IPS-20b (cell line): Measurements from ENCODE around the gene ANKZF1.

ENCODE experiments used
- H3K27ac ChIP-seq: one replicate; pipeline ENCODE4 v1.5.1; 2013; ENCODE audit warnings: low read length
- H3K27me3 ChIP-seq: 2 replicates; pipeline ENCODE4 v1.6.1; 2013; ENCODE audit warnings: mild to moderate bottlenecking, low read length, inconsistent platforms; ENCODE audit not compliant: insufficient read depth
- H3K36me3 ChIP-seq: 2 replicates; pipeline ENCODE4 v1.6.1; 2013; ENCODE audit warnings: low read depth, mild to moderate bottlenecking, inconsistent platforms, low read length, moderate library complexity; ENCODE audit not compliant: insufficient read depth
- H3K4me1 ChIP-seq: 2 replicates; pipeline ENCODE4 v1.6.1; 2013; ENCODE audit warnings: mild to moderate bottlenecking, control low read depth, inconsistent platforms, low read length, moderate library complexity; ENCODE audit not compliant: insufficient read depth
- H3K4me3 ChIP-seq: 2 replicates; pipeline ENCODE4 v1.5.1; 2013; ENCODE audit warnings: mild to moderate bottlenecking, low read length, inconsistent platforms
- H3K9ac ChIP-seq: 2 replicates; pipeline ENCODE4 v1.6.1; 2013; ENCODE audit warnings: low read depth, mild to moderate bottlenecking, inconsistent platforms, low read length, moderate library complexity
- H3K9me3 ChIP-seq: 2 replicates; pipeline ENCODE4 v1.6.1; 2013; ENCODE audit warnings: mild to moderate bottlenecking, low read depth, low read length, inconsistent platforms; ENCODE audit not compliant: insufficient read depth

The ANKZF1 gene, protein sequence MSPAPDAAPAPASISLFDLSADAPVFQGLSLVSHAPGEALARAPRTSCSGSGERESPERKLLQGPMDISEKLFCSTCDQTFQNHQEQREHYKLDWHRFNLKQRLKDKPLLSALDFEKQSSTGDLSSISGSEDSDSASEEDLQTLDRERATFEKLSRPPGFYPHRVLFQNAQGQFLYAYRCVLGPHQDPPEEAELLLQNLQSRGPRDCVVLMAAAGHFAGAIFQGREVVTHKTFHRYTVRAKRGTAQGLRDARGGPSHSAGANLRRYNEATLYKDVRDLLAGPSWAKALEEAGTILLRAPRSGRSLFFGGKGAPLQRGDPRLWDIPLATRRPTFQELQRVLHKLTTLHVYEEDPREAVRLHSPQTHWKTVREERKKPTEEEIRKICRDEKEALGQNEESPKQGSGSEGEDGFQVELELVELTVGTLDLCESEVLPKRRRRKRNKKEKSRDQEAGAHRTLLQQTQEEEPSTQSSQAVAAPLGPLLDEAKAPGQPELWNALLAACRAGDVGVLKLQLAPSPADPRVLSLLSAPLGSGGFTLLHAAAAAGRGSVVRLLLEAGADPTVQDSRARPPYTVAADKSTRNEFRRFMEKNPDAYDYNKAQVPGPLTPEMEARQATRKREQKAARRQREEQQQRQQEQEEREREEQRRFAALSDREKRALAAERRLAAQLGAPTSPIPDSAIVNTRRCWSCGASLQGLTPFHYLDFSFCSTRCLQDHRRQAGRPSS

DNA sequence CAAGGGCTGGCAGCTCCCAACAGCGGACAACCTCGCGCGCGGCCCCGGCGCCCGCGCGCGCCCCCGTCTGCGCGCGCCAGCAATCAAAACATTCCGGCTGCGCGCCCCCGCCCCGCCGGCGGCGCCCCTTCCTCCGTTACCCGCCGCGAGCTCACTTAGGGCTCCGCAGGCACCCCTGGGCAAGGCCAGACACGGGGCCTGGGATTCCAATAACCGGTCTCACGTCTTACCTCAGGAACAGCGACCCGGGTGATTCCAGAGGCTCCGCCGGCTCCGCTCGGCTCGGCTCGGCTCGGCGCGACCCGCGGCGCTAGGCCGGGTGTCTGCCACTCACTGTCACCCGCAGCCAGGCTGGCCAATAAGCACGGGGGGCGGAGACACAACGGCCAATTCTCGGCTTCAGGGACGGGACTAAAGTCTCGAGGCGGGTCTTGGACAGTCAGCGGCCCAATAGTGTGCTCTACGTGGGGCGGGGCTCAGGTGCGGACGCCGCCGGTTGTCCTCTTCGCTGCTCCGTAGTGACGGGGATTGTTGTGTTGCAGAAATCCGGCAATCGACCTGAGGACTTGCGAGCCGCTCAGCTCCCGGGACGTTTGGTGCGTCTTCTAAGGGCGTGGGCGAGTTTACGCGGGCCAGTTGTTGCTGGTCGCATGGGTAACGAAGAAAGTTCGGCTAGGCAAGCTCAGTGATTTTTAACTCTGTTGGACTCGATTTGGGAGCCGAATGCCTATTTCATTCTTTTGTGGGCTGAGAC is at the start of gene ANKZF1, which contains the start of gene ATG9A:
ANKZF1 (plus strand) TSS at position 502 of the 754 bp plus-strand sequence. CDS start 452 bp downstream, outside the sequence.
ATG9A (minus strand) TSS at position 332 of the 754 bp plus-strand sequence. CDS start 1,612 bp downstream, outside the sequence.
- peaks cover 44% of the 10 kb centered on the region for H3K36me3 ChIP-seq
- peak within 1 kb of the TSS; percentile 97 for H3K4me3 ChIP-seq
- H3K27ac ChIP-seq, result peak within 1 kb of the TSS; percentile 74
- peak within 1 kb of the TSS; percentile 91 for H3K9ac ChIP-seq
- H3K4me1 ChIP-seq, result peaks cover 6% of the 10 kb centered on the region; the same call in 1 of the 2 replicates
- no peaks in the 10 kb centered on the region for H3K9me3 ChIP-seq
- H3K27me3 ChIP-seq, result no peaks in the 10 kb centered on the region

- H3K4me3 ChIP-seq, result no peak overlapping the region
- H3K27ac ChIP-seq, result no peak overlapping the region
- H3K9me3 ChIP-seq, result no peaks in the 10 kb centered on the region
- peaks cover 50% of the 10 kb centered on the region for H3K36me3 ChIP-seq
- no peaks in the 10 kb centered on the region for H3K27me3 ChIP-seq
- H3K9ac ChIP-seq, result no peak overlapping the region
- peaks cover 7% of the 10 kb centered on the region; the same call in 1 of the 2 replicates for H3K4me1 ChIP-seq
Observed at GRCh38 chr2:219180961-219181360, 48.6 kb upstream of the ANKZF1 start.

GRCh38 chr2:219181531-219181930 is 48.1 kb upstream of the ANKZF1 start:
- H3K4me1 ChIP-seq, result peaks cover 7% of the 10 kb centered on the region; the same call in 1 of the 2 replicates
- peaks cover 50% of the 10 kb centered on the region for H3K36me3 ChIP-seq

DNA sequence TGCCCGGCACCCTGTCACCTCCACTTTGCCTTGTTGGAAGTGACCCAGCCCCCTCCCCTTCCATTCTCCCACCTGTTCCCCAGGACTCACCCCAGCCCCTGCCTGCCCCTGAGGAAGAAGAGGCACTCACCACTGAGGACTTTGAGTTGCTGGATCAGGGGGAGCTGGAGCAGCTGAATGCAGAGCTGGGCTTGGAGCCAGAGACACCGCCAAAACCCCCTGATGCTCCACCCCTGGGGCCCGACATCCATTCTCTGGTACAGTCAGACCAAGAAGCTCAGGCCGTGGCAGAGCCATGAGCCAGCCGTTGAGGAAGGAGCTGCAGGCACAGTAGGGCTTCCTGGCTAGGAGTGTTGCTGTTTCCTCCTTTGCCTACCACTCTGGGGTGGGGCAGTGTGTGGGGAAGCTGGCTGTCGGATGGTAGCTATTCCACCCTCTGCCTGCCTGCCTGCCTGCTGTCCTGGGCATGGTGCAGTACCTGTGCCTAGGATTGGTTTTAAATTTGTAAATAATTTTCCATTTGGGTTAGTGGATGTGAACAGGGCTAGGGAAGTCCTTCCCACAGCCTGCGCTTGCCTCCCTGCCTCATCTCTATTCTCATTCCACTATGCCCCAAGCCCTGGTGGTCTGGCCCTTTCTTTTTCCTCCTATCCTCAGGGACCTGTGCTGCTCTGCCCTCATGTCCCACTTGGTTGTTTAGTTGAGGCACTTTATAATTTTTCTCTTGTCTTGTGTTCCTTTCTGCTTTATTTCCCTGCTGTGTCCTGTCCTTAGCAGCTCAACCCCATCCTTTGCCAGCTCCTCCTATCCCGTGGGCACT is 47.1 kb upstream of the ANKZF1 start:
- Histone ChIP-seq H3K9me3 (no peaks in the 10 kb centered on the region), H3K36me3 (peaks cover 50% of the 10 kb centered on the region), H3K9ac (no peak overlapping the region), H3K4me3 (no peak overlapping the region), H3K4me1 (peaks cover 7% of the 10 kb centered on the region; the same call in 1 of the 2 replicates), H3K27ac (no peak overlapping the region), H3K27me3 (no peaks in the 10 kb centered on the region)

More at GRCh38 chr2:219181531-219181930, 48.1 kb upstream of the ANKZF1 start:
- Histone ChIP-seq H3K9ac (no peak overlapping the region), H3K4me3 (no peak overlapping the region), H3K27me3 (no peaks in the 10 kb centered on the region), H3K27ac (no peak overlapping the region), H3K9me3 (no peaks in the 10 kb centered on the region)

DNA sequence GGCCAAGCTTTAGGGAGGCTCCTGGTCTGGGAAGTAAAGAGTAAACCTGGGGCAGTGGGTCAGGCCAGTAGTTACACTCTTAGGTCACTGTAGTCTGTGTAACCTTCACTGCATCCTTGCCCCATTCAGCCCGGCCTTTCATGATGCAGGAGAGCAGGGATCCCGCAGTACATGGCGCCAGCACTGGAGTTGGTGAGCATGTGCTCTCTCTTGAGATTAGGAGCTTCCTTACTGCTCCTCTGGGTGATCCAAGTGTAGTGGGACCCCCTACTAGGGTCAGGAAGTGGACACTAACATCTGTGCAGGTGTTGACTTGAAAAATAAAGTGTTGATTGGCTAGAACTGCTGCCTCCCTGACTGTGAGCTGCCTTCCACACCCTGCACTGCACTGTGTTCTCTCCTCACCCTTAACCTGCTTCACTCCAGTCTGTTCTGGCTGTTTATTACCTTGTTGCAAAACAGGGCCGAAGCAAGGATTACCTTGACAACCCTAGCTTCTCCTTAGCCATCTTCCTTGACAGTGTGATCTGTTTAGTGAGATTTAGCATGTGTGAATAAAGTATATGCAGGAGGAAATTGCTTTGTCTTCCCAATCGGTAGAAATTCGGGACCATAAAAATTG is 46.3 kb upstream of the ANKZF1 start:
- Histone ChIP-seq H3K9me3 (no peaks in the 10 kb centered on the region), H3K4me1 (peaks cover 7% of the 10 kb centered on the region; the same call in 1 of the 2 replicates), H3K9ac (no peak overlapping the region), H3K27me3 (no peaks in the 10 kb centered on the region), H3K27ac (no peak overlapping the region), H3K36me3 (peaks cover 50% of the 10 kb centered on the region), H3K4me3 (no peak overlapping the region)

DNA sequence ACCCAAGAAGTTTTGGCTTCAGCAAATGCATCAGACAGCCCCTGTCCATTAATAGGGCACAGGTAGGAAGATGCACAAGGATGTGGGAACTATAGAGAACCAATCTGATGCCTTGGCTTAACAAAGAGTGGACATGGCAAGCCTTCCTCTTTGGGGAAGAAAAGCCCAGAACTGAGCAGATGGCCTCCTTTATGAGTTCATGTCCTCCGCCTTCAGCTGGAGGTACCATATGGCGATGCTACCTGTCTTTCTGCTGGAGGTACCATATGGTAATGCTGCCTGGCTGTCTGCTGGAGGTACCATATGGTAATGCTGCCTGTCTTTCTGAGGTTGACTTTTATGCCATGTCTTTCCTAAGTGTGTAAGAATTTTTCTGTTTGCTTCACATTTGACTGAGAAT is 45.5 kb upstream of the ANKZF1 start:
- Histone ChIP-seq H3K4me3 (no peak overlapping the region), H3K9me3 (no peaks in the 10 kb centered on the region), H3K27me3 (no peaks in the 10 kb centered on the region), H3K27ac (no peak overlapping the region), H3K36me3 (peaks cover 50% of the 10 kb centered on the region), H3K4me1 (peaks cover 2% of the 10 kb centered on the region; the same call in 1 of the 2 replicates), H3K9ac (no peak overlapping the region)

- H3K27me3 ChIP-seq, result no peaks in the 10 kb centered on the region
- H3K9ac ChIP-seq, result no peak overlapping the region
- H3K9me3 ChIP-seq, result no peaks in the 10 kb centered on the region
- no peak overlapping the region for H3K27ac ChIP-seq
- peaks cover 25% of the 10 kb centered on the region for H3K36me3 ChIP-seq
- H3K4me1 ChIP-seq, result no peaks in the 10 kb centered on the region
- no peak overlapping the region for H3K4me3 ChIP-seq
Observed at GRCh38 chr2:219186754-219187456, 42.7 kb upstream of the ANKZF1 start.

DNA sequence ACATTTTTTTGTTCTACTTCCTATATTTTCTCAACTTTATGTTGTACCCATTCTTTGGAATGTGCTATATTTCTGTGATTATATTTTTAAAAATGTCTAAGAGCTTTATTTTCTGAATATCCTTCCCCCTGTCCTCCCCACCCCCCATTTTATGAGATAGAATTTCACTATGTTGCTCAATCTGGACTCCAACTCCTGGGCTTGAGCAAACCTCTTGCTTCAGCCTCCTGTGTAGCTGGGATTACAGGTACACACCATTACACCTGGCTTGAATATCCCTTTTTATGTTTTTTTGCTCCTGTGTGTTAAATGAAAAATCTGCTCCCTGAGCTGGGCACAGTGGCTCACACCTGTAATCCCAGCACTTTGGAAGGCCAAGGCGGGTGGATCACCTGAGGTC is 32.2 kb upstream of the ANKZF1 start:
- no peak overlapping the region for H3K27ac ChIP-seq
- H3K4me1 ChIP-seq, result no peaks in the 10 kb centered on the region
- H3K36me3 ChIP-seq, result no peaks in the 10 kb centered on the region
- H3K27me3 ChIP-seq, result no peaks in the 10 kb centered on the region
- H3K9ac ChIP-seq, result no peak overlapping the region
- H3K9me3 ChIP-seq, result no peaks in the 10 kb centered on the region
- no peak overlapping the region for H3K4me3 ChIP-seq

DNA sequence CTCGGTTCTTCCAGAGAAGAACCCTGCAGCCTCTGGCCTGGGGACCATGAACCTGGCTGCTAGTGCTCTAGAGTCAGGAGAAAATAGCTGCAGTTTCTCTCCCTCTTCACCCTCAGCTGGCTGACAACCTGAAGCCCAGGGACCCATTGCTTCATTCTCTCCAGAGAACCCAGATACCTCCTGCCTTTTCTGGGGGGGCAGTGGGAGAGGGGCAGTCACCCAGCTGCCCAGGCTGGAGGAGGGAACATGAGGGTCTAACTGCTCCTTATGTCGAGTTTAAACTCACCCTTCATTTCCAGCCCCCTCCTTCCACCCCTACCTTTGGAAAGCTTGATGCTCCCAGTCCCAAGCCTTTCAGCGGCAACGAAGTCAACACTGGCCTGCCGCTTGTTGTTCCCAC is 30.6 kb upstream of the ANKZF1 start:
- no peaks in the 10 kb centered on the region for H3K4me1 ChIP-seq
- no peaks in the 10 kb centered on the region for H3K36me3 ChIP-seq
- no peaks in the 10 kb centered on the region for H3K9me3 ChIP-seq
- no peak overlapping the region for H3K4me3 ChIP-seq
- no peak overlapping the region for H3K27ac ChIP-seq
- no peak overlapping the region for H3K9ac ChIP-seq
- H3K27me3 ChIP-seq, result no peaks in the 10 kb centered on the region

DNA sequence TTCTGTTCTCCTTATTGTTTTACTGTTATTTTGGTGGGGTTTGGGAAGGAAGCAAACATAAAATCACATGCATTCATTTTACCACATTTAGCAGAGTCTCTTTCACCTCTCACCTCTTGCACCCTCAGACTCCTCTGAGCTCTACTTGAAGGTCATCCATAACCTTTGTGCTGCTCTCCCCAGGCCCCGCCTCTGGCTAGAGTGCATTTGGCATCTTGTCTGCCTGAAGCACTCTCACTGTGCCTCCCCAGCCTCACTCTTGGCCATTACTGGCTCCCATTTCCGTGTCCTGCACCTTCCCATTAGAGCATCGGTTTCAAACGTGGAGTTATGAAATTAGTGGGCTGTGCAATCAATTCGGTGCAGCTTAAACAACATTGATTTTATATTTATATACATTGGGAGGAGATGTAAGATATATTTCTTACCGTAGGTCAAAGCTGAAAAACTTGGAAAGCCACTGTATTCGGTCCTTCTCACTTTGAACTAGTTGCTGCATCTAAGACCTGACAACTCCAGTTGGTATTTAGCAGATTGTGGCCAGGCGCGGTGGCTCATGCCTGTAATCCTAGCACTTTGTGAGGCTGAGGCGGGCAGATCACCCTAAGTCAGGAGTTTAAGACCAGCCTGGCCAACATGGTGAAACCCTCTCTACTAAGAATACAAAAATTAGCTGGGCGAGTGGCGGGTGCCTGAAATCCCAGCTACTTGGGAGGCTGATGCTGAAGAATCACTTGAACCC is 30.0 kb upstream of the ANKZF1 start:
- no peak overlapping the region for H3K27ac ChIP-seq
- no peaks in the 10 kb centered on the region for H3K36me3 ChIP-seq
- no peaks in the 10 kb centered on the region for H3K4me1 ChIP-seq
- no peak overlapping the region for H3K9ac ChIP-seq
- H3K27me3 ChIP-seq, result no peaks in the 10 kb centered on the region
- no peaks in the 10 kb centered on the region for H3K9me3 ChIP-seq
- H3K4me3 ChIP-seq, result no peak overlapping the region
